Astrocyte of the spinal cord (primary cell): ENCODE results near the gene FMN2.
"Not testable (repeated sequence)": the region's sequence is repeated elsewhere in the genome, so short reads cannot be mapped to it uniquely, and the experiment has no call there.

Experiments
- DNase-seq: peaks from one replicate; pipeline ENCODE4 v3.0.0; 2011; ENCODE audit warnings: low read depth, low spot score
- H3K4me3 ChIP-seq: 2 replicates; pipeline ENCODE4 v1.5.1; 2011; ENCODE audit warnings: low read depth, mild to moderate bottlenecking, low read length, moderate library complexity
- CTCF ChIP-seq: IDR thresholded peaks from 2 replicates; pipeline ENCODE4 v1.5.1; 2012; ENCODE audit warnings: low read depth, mild to moderate bottlenecking, low read length, inconsistent platforms
- in situ Hi-C: cut with HindIII; loops from 2 replicates; pipeline ENCODE4 v1.10.0; 2017; ENCODE audit warnings: low sequenced_read_pairs

FMN2 gene

GRCh38 chr1:240310226-240310925, 218.7 kb downstream of the FMN2 start:
- no peak overlapping the region for H3K4me3 ChIP-seq
- no peak for TF ChIP-seq CTCF
- in situ Hi-C loops, result no loop called here
- DNase-seq, result peak; percentile 76

DNA sequence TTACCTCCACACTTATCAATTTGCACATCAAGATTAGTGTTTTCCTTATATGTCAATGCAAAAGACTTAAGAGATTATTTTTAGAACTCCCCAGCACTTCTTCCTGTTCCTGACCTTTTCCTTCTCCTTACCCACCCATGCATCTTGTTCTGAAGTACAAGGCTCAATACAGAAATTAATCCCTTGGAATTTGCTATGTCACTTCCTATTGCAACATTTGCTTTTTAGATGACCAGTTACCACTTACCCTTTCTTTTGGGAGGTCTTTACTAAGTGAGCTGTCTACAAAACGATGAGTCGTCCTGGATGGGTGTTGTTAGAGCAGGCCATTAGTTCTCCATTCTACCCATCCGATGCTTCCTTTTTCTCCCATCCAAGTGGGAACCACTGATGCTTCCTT, 221.2 kb downstream of the FMN2 start:
- TF ChIP-seq CTCF, result no peak
- H3K4me3 ChIP-seq, result no peak overlapping the region
- in situ Hi-C loops, result no loop called here
- peak; percentile 87 for DNase-seq

DNA sequence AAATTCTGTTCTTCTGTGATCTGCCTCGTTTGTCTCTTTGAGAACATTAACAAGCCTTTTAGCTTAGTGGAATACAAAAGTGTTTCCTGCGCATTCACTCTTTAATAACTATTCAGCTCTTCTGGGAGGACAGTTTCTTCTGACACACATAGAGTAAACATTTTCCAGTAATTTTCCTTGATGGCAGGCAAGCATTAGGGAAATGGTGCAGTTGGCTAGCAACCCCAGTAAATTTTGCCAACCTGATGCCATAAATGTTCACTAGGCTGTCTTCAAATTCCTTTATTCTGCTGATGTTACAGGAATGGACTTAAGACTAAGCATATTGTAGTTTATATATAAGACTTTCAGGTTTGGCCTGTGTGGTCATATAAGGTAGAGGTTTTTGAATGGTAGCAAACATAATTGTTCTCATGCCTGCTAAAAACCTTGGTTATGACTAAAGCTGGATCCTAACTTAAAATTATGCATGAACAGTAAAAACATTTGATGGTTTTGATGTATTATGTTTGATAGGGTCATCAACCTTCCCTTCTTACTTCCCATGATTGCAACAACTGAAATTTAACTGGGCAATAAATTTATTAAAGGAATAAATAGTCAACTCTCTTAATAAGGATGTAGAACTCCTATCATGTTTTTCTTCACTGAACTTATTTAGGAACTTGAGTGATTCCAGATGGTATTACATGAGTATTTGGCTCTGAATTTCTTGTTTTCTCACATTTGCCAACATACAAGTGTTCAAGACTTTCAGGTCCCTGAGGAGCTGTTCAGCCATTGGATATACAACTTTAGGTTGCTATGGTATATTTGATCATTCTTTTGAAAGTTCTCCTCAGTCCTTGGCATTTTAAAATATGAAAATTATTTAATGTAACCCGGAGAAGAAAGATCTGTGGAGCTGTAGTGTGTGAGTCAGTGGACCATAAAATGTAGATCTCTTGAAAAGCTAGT, 223.4 kb downstream of the FMN2 start:
- no peak for DNase-seq
- in situ Hi-C loops, result no loop called here
- TF ChIP-seq CTCF, result no peak

GRCh38 chr1:240319998-240320397, 228.3 kb downstream of the FMN2 start:
- no peak for TF ChIP-seq CTCF
- in situ Hi-C loops, result no loop called here
- no peak for DNase-seq

More for the DNA sequence above, 223.4 kb downstream of the FMN2 start:
- H3K4me3 ChIP-seq, result no peak overlapping the region

GRCh38 chr1:240320659-240321058, 229.0 kb downstream of the FMN2 start:
- TF ChIP-seq CTCF, result no peak
- in situ Hi-C loops, result no loop called here
- DNase-seq, result no peak
- no peak overlapping the region for H3K4me3 ChIP-seq

More at GRCh38 chr1:240319998-240320397, 228.3 kb downstream of the FMN2 start:
- H3K4me3 ChIP-seq, result no peak overlapping the region

GRCh38 chr1:240322943-240323342, 231.3 kb downstream of the FMN2 start:
- no peak for DNase-seq
- TF ChIP-seq CTCF, result no peak
- in situ Hi-C loops, result no loop called here
- H3K4me3 ChIP-seq, result no peak overlapping the region

DNA sequence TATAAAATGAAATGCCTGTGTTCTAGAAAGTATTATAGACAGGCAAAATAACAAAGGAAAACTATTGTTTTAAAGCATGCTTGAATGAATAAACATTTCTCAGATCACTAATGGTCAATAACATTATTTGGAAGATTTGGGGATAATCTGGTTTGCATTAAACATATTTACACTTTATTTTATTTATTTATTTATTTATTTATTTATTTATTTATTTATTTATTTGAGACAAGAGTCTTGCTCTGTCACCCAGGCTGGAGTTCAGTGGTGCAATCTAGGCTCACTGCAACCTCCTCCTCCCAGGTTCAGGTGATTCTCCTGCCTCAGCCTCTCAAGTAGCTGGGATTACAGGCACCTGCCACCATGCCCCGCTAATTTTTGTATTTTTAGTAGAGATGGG, 236.7 kb downstream of the FMN2 start:
- DNase-seq, H3K4me3 ChIP-seq, in situ Hi-C loops: not testable (repeated sequence)
